Nephron progenitor cell (in vitro differentiated cells): ENCODE measurements around the gene TEC.

ENCODE experiments used
- DNase-seq: peaks from one replicate; pipeline ENCODE4 v3.0.0; 2021
- H3K27ac Mint-ChIP-seq: 2 replicates; pipeline ENCODE4 v1.8.0; 2021; ENCODE audit warnings: mild to moderate bottlenecking, moderate library complexity, mixed read lengths
- H3K27me3 Mint-ChIP-seq: 2 replicates; pipeline ENCODE4 v1.8.0; 2021; ENCODE audit warnings: mild to moderate bottlenecking, low read depth, mixed read lengths; ENCODE audit not compliant: poor library complexity
- H3K36me3 Mint-ChIP-seq: 2 replicates; pipeline ENCODE4 v1.8.0; 2021; ENCODE audit warnings: low read depth, mixed read lengths
- H3K4me1 Mint-ChIP-seq: 2 replicates; pipeline ENCODE4 v1.8.0; 2021; ENCODE audit warnings: mixed read lengths
- H3K4me3 Mint-ChIP-seq: 2 replicates; pipeline ENCODE4 v1.8.0; 2021; ENCODE audit warnings: mild to moderate bottlenecking, moderate library complexity, mixed read lengths
- H3K9me3 Mint-ChIP-seq: 2 replicates; pipeline ENCODE4 v1.8.0; 2021; ENCODE audit warnings: mild to moderate bottlenecking, moderate library complexity, mixed read lengths
- CTCF ChIP-seq: fragments of 200-600 bp; sonication (generic); IDR thresholded peaks from 2 replicates; pipeline ENCODE4 v1.5.0; 2021; ENCODE audit warnings: antibody characterized with exemption

TEC gene

GRCh38 chr4:48130100-48130499 is 139.5 kb downstream of the TEC start:
- H3K27me3 Mint-ChIP-seq: peaks cover 2% of the 10 kb centered on the region
- H3K27ac Mint-ChIP-seq: no peak overlapping the region
- no peaks in the 10 kb centered on the region for H3K36me3 Mint-ChIP-seq
- peaks cover 10% of the 10 kb centered on the region for H3K4me1 Mint-ChIP-seq
- no peak for DNase-seq
- H3K4me3 Mint-ChIP-seq: no peak overlapping the region
- H3K9me3 Mint-ChIP-seq: peaks cover under 1% of the 10 kb centered on the region
- no peak for TF ChIP-seq CTCF

- no peak for DNase-seq
- TF ChIP-seq CTCF: no peak
- Mint-ChIP-seq H3K4me3 (no peak overlapping the region), H3K27ac (no peak overlapping the region), H3K36me3 (no peaks in the 10 kb centered on the region), H3K4me1 (peaks cover 10% of the 10 kb centered on the region), H3K27me3 (peaks cover 2% of the 10 kb centered on the region), H3K9me3 (no peaks in the 10 kb centered on the region)
These were observed 140.2 kb downstream of the TEC start for GRCh38 chr4:48129307-48130014.

GRCh38 chr4:48127682-48128404 is 141.8 kb downstream of the TEC start:
- no peaks in the 10 kb centered on the region for H3K9me3 Mint-ChIP-seq
- no peaks in the 10 kb centered on the region for H3K36me3 Mint-ChIP-seq
- H3K4me1 Mint-ChIP-seq: peaks cover 10% of the 10 kb centered on the region
- no peak overlapping the region for H3K27ac Mint-ChIP-seq
- peak; percentile 61 for DNase-seq
- no peak overlapping the region for H3K4me3 Mint-ChIP-seq
- TF ChIP-seq CTCF: peak; percentile 53
- peaks cover 6% of the 10 kb centered on the region for H3K27me3 Mint-ChIP-seq

- H3K9me3 Mint-ChIP-seq: no peaks in the 10 kb centered on the region
- H3K27me3 Mint-ChIP-seq: peaks cover 6% of the 10 kb centered on the region
- no peak for TF ChIP-seq CTCF
- no peak overlapping the region for H3K4me3 Mint-ChIP-seq
- no peak overlapping the region for H3K27ac Mint-ChIP-seq
- H3K36me3 Mint-ChIP-seq: no peaks in the 10 kb centered on the region
- H3K4me1 Mint-ChIP-seq: peaks cover 10% of the 10 kb centered on the region
- no peak for DNase-seq
These were observed 142.4 kb downstream of the TEC start for GRCh38 chr4:48127231-48127630.

GRCh38 chr4:48126621-48127020 is 143.0 kb downstream of the TEC start:
- Mint-ChIP-seq H3K27ac (no peak overlapping the region), H3K27me3 (peaks cover 6% of the 10 kb centered on the region), H3K4me3 (no peak overlapping the region), H3K4me1 (peaks cover 10% of the 10 kb centered on the region), H3K9me3 (no peaks in the 10 kb centered on the region), H3K36me3 (no peaks in the 10 kb centered on the region)
- TF ChIP-seq CTCF: no peak
- no peak for DNase-seq
